Measurements from ENCODE around the gene XRN2.

DNA sequence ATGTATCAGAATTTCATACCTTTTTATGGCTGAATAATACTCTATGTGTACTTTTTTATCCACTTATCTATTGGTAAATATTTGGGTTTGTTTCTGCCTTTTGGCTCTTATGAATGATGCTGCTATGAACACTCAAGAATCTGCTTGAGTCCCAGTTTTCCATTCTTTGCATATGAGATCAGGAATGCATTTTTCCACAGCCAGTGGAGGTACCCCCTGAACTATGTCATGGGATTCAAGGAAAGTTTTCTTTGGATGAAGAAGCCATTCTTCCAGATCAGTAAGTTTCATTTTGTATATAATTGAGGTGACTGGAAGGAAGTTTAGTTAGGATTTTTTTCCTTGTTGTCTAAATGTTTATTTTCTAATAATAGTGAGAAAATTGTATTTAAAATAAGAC lies 53.3 kb downstream of the XRN2 start:
- TF ChIP-seq, protein P1, sequence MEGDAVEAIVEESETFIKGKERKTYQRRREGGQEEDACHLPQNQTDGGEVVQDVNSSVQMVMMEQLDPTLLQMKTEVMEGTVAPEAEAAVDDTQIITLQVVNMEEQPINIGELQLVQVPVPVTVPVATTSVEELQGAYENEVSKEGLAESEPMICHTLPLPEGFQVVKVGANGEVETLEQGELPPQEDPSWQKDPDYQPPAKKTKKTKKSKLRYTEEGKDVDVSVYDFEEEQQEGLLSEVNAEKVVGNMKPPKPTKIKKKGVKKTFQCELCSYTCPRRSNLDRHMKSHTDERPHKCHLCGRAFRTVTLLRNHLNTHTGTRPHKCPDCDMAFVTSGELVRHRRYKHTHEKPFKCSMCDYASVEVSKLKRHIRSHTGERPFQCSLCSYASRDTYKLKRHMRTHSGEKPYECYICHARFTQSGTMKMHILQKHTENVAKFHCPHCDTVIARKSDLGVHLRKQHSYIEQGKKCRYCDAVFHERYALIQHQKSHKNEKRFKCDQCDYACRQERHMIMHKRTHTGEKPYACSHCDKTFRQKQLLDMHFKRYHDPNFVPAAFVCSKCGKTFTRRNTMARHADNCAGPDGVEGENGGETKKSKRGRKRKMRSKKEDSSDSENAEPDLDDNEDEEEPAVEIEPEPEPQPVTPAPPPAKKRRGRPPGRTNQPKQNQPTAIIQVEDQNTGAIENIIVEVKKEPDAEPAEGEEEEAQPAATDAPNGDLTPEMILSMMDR (IDR thresholded peaks at IDR 0.05): no peak
- no peak for TF ChIP-seq POLR2A (IDR thresholded peaks at IDR 0.05)
- TF ChIP-seq POLR2AphosphoS5 (IDR thresholded peaks at IDR 0.05): no peak

Data from breast epithelium (tissue), 3 donors.